ENCODE measurements around the gene MC2R. TPM values are rescaled to one million over a fixed set of nuclear protein-coding genes. Genes with fewer than 3 reads are reported as not detected.

The MC2R gene
- total and polyA plus RNA-seq, 2 of the 8 experiments (the other 6 are each of a cell fraction or from before 2014, with no cell fraction given): not detected

DNA sequence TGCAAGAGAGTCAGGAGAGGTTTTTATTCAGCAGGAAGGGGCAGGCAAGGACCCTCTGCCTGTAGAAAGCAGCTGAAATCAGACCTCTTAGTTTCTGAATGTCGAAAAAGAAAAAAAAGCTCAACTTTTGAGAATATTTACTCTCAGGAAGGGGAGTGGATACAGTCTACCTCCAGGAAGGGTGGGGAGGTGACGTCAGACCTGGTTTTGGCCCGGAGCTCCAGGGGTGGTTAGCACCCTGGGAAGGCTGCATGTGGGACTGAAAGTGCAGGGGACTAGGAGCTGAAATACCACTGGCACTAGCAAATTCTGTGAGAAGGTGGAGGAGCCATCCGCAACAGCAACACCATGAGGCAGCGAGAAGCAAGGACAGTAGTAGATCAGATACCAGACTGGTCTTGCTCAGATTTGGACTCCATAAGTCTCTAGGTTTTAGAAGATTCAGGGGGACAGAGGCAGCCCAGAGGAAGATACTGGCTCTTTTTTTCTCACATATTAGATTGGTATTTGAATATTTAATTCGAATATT is 19.8 kb downstream of the MC2R start:
- ChIA-PET POLR2A (ENCODE audit: partially characterized antibody) (no interaction called here), CTCF (ENCODE audit: partially characterized antibody) (interaction anchor here (0.8 to 2.4 kb wide), 5 partner anchors 12 to 128 kb away, joined by 3 to 7 read pairs (median 3); no protein-coding TSS in a partner anchor)
- Histone ChIP-seq H3K18ac (ENCODE audit: extremely low read depth, low read length) (no peak overlapping the region; the same call in 1 of the 2 replicates), H2AK5ac (ENCODE audit: low read depth, low read length) (no peak overlapping the region), H4K5ac (ENCODE audit: insufficient read length, low read depth, low read length) (no peak overlapping the region), H4K20me1 (replicated peaks in 1 of 2; ENCODE audit: control insufficient read depth in 1 of 2, insufficient read depth in 2 of 2, low read length in 2 of 2) (no peaks in the 10 kb centered on the region), H3K14ac (ENCODE audit: insufficient read length) (no peak overlapping the region), H2BK5ac (ENCODE audit: low read depth, low read length) (no peak overlapping the region), H3K23ac (ENCODE audit: insufficient read length) (no peak overlapping the region), H3K27me3 (replicated peaks in 1 of 4; ENCODE audit: control insufficient read depth in 3 of 4, extremely low read depth in 1 of 4, insufficient read depth in 3 of 4, low read length in 3 of 4) (no peaks in the 10 kb centered on the region), H2BK15ac (ENCODE audit: low read length) (no peak overlapping the region), H3K36me3 (ENCODE audit: control insufficient read depth in 2 of 4, insufficient read depth in 4 of 4, low read length in 3 of 4) (no peaks in the 10 kb centered on the region), H4K8ac (ENCODE audit: extremely low read depth, insufficient read depth, low read length) (no peak overlapping the region), H3K9ac (replicated peaks in 1 of 4; ENCODE audit: extremely low read depth in 1 of 4, low read depth in 3 of 4, low read length in 3 of 4) (no peak overlapping the region), H2AFZ (ENCODE audit: low read length) (no peak overlapping the region), H2BK12ac (ENCODE audit: low read depth, low read length) (no peak overlapping the region), H3K4ac (replicated peaks; ENCODE audit: insufficient read length, low read depth, low read length) (no peak overlapping the region), H3K23me2 (ENCODE audit: low read depth, low read length) (no peaks in the 10 kb centered on the region; the same call in 1 of the 2 replicates), H4K91ac (replicated peaks; ENCODE audit: insufficient read length, low read length) (peak overlapping the region; percentile 25), H3K27ac (ENCODE audit: low read depth, low read length) (no peak overlapping the region), H3K79me1 (ENCODE audit: low read depth, low read length) (no peaks in the 10 kb centered on the region), H3K4me2 (ENCODE audit: insufficient read depth in 1 of 2, low read depth in 2 of 2, low read length in 2 of 2) (no peak overlapping the region), H3K9me3 (ENCODE audit: insufficient read depth in 2 of 2, low read depth in 1 of 2, low read length in 1 of 2) (no peaks in the 10 kb centered on the region), H2BK120ac (replicated peaks; ENCODE audit: low read depth, low read length) (no peak overlapping the region), H3K4me3 (ENCODE audit: extremely low read depth in 1 of 4, insufficient read depth in 2 of 4, low read depth in 3 of 4, low read length in 4 of 4) (no peak overlapping the region), H3K56ac (replicated peaks; ENCODE audit: insufficient read length, low read depth, low read length) (no peak overlapping the region), H3K79me2 (ENCODE audit: control insufficient read depth in 1 of 2, insufficient read depth in 2 of 2, low read length in 2 of 2) (no peaks in the 10 kb centered on the region), H2BK20ac (ENCODE audit: low read length) (no peak overlapping the region), H3K4me1 (replicated peaks in 1 of 4; ENCODE audit: control insufficient read depth in 3 of 4, insufficient read depth in 4 of 4, low read length in 3 of 4) (no peaks in the 10 kb centered on the region)
- no peak for FAIRE-seq
- no peak for DNase-seq (ENCODE audit: low read depth in 1 of 2, low spot score in 2 of 2)
- TF ChIP-seq, protein P1, sequence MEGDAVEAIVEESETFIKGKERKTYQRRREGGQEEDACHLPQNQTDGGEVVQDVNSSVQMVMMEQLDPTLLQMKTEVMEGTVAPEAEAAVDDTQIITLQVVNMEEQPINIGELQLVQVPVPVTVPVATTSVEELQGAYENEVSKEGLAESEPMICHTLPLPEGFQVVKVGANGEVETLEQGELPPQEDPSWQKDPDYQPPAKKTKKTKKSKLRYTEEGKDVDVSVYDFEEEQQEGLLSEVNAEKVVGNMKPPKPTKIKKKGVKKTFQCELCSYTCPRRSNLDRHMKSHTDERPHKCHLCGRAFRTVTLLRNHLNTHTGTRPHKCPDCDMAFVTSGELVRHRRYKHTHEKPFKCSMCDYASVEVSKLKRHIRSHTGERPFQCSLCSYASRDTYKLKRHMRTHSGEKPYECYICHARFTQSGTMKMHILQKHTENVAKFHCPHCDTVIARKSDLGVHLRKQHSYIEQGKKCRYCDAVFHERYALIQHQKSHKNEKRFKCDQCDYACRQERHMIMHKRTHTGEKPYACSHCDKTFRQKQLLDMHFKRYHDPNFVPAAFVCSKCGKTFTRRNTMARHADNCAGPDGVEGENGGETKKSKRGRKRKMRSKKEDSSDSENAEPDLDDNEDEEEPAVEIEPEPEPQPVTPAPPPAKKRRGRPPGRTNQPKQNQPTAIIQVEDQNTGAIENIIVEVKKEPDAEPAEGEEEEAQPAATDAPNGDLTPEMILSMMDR (IDR thresholded peaks at IDR 0.05; ENCODE audit: control extremely low read depth in 1 of 3, insufficient read depth in 1 of 3, low read depth in 1 of 3, low read length in 3 of 3): peak; percentile 9 to 20 (median 12); a peak in 3 of 4 replicates
- TF ChIP-seq PHF8 (conservative IDR thresholded peaks at IDR 0.05; ENCODE audit: low read depth, low read length) (no peak), RXRA (IDR thresholded peaks at IDR 0.05; ENCODE audit: insufficient read depth, low read depth, low read length) (no peak), POLR2AphosphoS5 (IDR thresholded peaks at IDR 0.05; ENCODE audit: low read depth, low read length) (no peak), KDM4A (IDR thresholded peaks at IDR 0.05; ENCODE audit: low read depth, low read length, severe bottlenecking) (no peak), YY1 (IDR thresholded peaks at IDR 0.05; ENCODE audit: low read depth, low read length) (no peak), KDM1A (IDR thresholded peaks at IDR 0.05; ENCODE audit: borderline replicate concordance, low read length) (no peak), RAD21 (IDR thresholded peaks at IDR 0.05 in 1 of 2, conservative IDR thresholded peaks at IDR 0.05 in 1 of 2; ENCODE audit: low read depth in 2 of 2, low read length in 2 of 2) (peak in 1 of 2 experiments; percentile 32; a peak in 2 of 4 replicates)
- WGBS, 2 experiments (ENCODE audit: extremely low coverage in 1 of 2, insufficient coverage in 1 of 2, insufficient read length in 1 of 2, insufficient replicate concordance in 2 of 2, low coverage in 1 of 2, low lambda C conversion rate in 2 of 2, missing lambda C conversion rate in 1 of 2): 82% methylated on average over 6 of the region's 6 CpGs; no CpG with 5 or more reads in 1 of the 2 experiments
